ENCODE measurements around the gene UNC5C. TPM values are rescaled to one million over a fixed set of nuclear protein-coding genes. Genes with fewer than 3 reads are reported as not detected.

UNC5C gene
- total RNA-seq, 1 donor from 2014 or later, result 43.8 TPM

GRCh38 chr4:95272036-95272435 lies 276.7 kb downstream of the UNC5C start:
- peaks cover 17% of the 10 kb centered on the region for H3K4me1 Mint-ChIP-seq (ENCODE audit: low read depth)
- DNase-seq (ENCODE audit: low spot score, unreplicated experiment), result no peak
- H3K27ac Mint-ChIP-seq, result peak overlapping the region; percentile 63
- no peak for TF ChIP-seq CTCF (IDR thresholded peaks at IDR 0.05; ENCODE audit: unreplicated experiment)
- H3K4me3 Mint-ChIP-seq (ENCODE audit: low read depth), result no peak overlapping the region
- H3K9me3 Mint-ChIP-seq (ENCODE audit: low read depth), result peaks cover 7% of the 10 kb centered on the region
- H3K36me3 Mint-ChIP-seq (ENCODE audit: insufficient read depth), result peaks cover 27% of the 10 kb centered on the region
- H3K27me3 Mint-ChIP-seq, result no peaks in the 10 kb centered on the region

DNA sequence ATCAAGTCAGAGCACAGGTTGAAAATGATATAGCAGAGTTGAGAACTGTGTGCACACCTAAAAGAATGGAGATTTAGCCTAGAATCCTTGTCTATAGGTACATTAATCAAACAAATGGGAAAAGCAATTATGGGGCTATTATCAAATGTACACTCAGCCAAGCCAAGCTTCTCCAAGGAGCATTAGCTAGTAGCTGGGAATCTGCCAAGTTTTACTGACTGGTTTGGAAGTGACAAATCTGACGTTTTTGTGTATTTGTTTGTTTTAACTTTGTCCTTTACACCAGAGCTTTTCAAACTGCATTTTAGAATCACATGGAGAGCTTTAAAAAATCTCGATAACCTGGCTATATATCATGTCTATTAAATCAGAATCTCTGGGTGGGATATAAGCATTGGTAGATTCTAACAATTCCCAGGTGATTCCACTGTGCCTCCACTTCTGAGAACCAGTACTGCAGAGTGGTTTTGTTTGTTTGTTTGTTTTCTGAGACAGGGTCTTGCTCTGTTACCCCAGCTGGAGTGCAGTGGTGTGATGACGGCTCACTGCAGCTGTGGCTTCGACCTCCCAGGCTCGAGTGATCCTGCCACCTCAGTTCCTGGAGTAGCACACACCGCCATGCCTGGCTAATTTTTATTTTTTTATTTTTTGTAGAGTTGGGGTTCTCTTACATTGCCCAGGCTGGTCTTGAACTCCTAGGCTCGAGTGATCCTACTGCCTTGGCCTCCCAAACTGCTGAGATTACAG lies 279.8 kb downstream of the UNC5C start:
- Mint-ChIP-seq H3K4me3 (ENCODE audit: low read depth) (no peak overlapping the region), H3K4me1 (ENCODE audit: low read depth) (peaks cover 12% of the 10 kb centered on the region), H3K36me3 (ENCODE audit: insufficient read depth) (peaks cover 16% of the 10 kb centered on the region), H3K9me3 (ENCODE audit: low read depth) (peaks cover 7% of the 10 kb centered on the region), H3K27me3 (no peaks in the 10 kb centered on the region), H3K27ac (no peak overlapping the region)
- DNase-seq (ENCODE audit: low spot score, unreplicated experiment), result no peak
- TF ChIP-seq CTCF (IDR thresholded peaks at IDR 0.05; ENCODE audit: unreplicated experiment), result no peak

DNA sequence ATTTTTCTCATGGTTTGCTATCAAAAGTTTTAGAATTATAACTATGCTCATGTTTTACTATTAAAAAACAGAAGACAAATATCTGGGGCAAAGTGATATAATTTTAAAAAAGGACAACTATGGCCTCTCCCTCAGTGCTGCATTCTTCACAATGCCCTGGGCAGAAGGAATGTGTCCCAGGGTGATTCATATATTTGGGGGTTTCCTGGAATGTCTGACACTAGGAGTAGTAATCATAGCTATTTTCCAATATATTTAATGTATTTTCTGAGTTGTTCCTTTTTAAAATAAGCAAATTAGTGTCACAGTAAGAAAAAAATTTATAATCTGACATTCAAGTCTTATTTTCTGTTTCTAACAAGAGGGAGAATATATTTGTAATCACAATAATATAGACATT lies 281.7 kb downstream of the UNC5C start:
- Mint-ChIP-seq H3K27me3 (no peaks in the 10 kb centered on the region), H3K4me1 (ENCODE audit: low read depth) (peaks cover 8% of the 10 kb centered on the region), H3K27ac (no peak overlapping the region), H3K9me3 (ENCODE audit: low read depth) (peaks cover 7% of the 10 kb centered on the region), H3K4me3 (ENCODE audit: low read depth) (no peak overlapping the region), H3K36me3 (ENCODE audit: insufficient read depth) (peaks cover 11% of the 10 kb centered on the region)
- DNase-seq (ENCODE audit: low spot score, unreplicated experiment), result no peak
- no peak for TF ChIP-seq CTCF (IDR thresholded peaks at IDR 0.05; ENCODE audit: unreplicated experiment)

DNA sequence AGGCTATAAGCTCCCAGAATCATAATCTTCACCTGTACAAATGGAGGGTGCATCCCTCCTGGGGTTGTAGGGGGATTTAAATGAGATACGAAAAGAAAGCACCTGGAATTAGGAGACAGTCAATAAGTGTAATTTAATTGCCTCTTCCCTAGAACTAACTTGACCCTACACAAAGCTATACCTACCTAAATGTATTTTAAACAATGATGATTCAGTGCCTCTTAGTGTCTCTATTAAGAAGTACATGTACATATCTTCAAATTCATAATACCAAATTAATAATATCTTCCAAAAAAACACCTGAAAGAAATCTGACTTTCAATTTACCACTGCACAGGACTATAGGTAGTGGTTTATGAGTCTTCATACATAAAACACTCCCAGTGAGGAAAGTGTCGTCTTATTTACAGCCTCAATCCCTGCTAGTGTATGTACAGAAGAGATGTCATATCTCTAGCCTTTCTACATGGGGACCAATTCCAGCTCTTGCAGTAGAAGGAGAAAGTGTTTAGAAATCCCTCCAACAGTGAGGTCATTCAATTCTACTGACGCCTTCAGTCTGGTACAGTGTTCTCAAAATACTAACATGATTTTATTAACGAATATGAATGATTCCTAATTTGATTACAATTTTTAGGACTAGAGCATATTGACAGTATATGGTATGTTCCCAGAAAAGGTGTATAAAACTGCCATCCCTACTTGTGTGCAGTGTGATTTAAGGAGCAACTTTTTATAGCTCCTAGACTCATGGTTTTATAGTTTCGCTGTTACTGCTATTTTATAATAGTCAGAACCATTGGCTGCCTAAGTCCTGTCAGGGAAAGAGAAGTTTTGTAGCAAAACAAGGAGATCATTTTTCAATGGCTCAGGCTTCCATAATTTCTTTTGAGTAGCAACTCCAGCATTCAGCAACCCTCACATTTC lies 282.7 kb downstream of the UNC5C start:
- H3K36me3 Mint-ChIP-seq (ENCODE audit: insufficient read depth), result peaks cover 4% of the 10 kb centered on the region
- DNase-seq (ENCODE audit: low spot score, unreplicated experiment), result no peak
- H3K4me1 Mint-ChIP-seq (ENCODE audit: low read depth), result peaks cover 8% of the 10 kb centered on the region
- H3K4me3 Mint-ChIP-seq (ENCODE audit: low read depth), result no peak overlapping the region
- H3K9me3 Mint-ChIP-seq (ENCODE audit: low read depth), result no peaks in the 10 kb centered on the region
- no peak overlapping the region for H3K27ac Mint-ChIP-seq
- H3K27me3 Mint-ChIP-seq, result no peaks in the 10 kb centered on the region
- TF ChIP-seq CTCF (IDR thresholded peaks at IDR 0.05; ENCODE audit: unreplicated experiment), result no peak

DNA sequence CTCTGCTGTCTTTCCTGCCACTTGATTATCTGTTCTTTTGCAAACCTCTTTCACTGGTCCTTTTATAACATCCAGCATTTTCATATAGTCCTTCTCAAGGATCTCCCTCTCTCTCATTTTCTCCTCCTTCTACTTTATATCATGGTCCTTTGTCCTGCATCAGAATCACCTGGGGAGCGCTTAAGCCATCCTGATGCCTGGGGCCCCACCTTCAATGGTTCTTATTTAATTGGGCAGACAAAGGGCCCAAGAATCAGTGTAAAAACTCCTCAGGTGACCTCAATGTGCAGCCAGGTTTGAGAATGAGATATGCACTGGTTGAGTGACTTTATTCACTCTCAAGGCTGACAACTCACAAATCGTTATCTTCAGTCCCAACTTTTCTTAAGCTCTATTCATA lies 283.9 kb downstream of the UNC5C start:
- DNase-seq (ENCODE audit: low spot score, unreplicated experiment), result no peak
- TF ChIP-seq CTCF (IDR thresholded peaks at IDR 0.05; ENCODE audit: unreplicated experiment), result no peak
- Mint-ChIP-seq H3K9me3 (ENCODE audit: low read depth) (no peaks in the 10 kb centered on the region), H3K27ac (no peak overlapping the region), H3K4me1 (ENCODE audit: low read depth) (peaks cover 7% of the 10 kb centered on the region), H3K36me3 (ENCODE audit: insufficient read depth) (no peaks in the 10 kb centered on the region), H3K4me3 (ENCODE audit: low read depth) (no peak overlapping the region), H3K27me3 (no peaks in the 10 kb centered on the region)

Measured in progenitor cell of endocrine pancreas (in vitro differentiated cells).